Endometrium (tissue), 2 donors: ENCODE data around the gene KRTAP20-2.

Experiments
- FAIRE-seq: peaks from 2 replicates; lab custom pipeline; 2012; peaks lifted over from hg19 to GRCh38; lab: Jason Lieb, UNC
- donor health status: control.
- donor health status: control.

Gene KRTAP20-2

GRCh38 chr21:30676737-30677136 is 41.7 kb downstream of the KRTAP20-2 start:
- FAIRE-seq = no peak

- no peak for FAIRE-seq
Measured at GRCh38 chr21:30680586-30680985, 45.6 kb downstream of the KRTAP20-2 start.

DNA sequence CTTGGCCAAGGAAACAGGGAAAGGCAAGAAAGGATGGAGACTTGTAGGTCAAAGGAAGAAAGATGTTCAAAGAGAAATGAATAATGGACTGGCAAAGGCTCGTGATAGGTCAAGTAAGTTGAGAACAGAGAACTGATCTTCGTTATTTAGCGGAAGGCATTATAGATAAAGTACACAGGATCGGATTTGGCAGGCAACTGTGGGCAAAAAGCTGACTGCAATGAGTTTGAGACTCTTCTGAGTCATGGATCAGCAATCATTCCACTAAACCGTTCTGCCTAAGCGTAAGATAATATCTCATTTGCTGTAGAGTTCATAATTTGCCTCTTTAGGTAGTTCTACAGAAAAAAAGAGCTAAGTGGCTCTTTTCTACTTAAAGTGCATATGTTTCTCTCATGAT is 49.5 kb downstream of the KRTAP20-2 start:
- no peak for FAIRE-seq
